HFF-Myc (cell line): ENCODE data around the gene SLC16A9.
"Not testable (repeated sequence)": the region's sequence is repeated elsewhere in the genome, so short reads cannot be mapped to it uniquely, and the experiment has no call there.

ENCODE experiments used
- DNase-seq: peaks from one replicate; pipeline ENCODE4 v3.0.0-alpha.2; 2011; ENCODE audit warnings: low read depth; ENCODE audit errors: extremely low read depth
- H3K4me3 ChIP-seq: replicated peaks from 2 replicates; pipeline ENCODE4 v1.5.1; 2011; ENCODE audit warnings: low read depth, mild to moderate bottlenecking, control low read depth, low read length
- TF ChIP-seq, protein P1 (sequence below): IDR thresholded peaks from 2 replicates; pipeline ENCODE4 v1.5.1; 2012; ENCODE audit warnings: mild to moderate bottlenecking, low read depth, low read length, control low read depth; ENCODE audit errors: missing control alignments

Gene SLC16A9

GRCh38 chr10:59734014-59734462 is 24.4 kb upstream of the SLC16A9 start:
- DNase-seq = no peak
- TF ChIP-seq, protein P1, sequence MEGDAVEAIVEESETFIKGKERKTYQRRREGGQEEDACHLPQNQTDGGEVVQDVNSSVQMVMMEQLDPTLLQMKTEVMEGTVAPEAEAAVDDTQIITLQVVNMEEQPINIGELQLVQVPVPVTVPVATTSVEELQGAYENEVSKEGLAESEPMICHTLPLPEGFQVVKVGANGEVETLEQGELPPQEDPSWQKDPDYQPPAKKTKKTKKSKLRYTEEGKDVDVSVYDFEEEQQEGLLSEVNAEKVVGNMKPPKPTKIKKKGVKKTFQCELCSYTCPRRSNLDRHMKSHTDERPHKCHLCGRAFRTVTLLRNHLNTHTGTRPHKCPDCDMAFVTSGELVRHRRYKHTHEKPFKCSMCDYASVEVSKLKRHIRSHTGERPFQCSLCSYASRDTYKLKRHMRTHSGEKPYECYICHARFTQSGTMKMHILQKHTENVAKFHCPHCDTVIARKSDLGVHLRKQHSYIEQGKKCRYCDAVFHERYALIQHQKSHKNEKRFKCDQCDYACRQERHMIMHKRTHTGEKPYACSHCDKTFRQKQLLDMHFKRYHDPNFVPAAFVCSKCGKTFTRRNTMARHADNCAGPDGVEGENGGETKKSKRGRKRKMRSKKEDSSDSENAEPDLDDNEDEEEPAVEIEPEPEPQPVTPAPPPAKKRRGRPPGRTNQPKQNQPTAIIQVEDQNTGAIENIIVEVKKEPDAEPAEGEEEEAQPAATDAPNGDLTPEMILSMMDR = no peak
- no peak overlapping the region for H3K4me3 ChIP-seq

GRCh38 chr10:59733321-59734013 is 23.8 kb upstream of the SLC16A9 start:
- not testable (repeated sequence) for H3K4me3 ChIP-seq, DNase-seq

- DNase-seq, H3K4me3 ChIP-seq: not testable (repeated sequence)
Observed at GRCh38 chr10:59732849-59733248, 23.2 kb upstream of the SLC16A9 start.

GRCh38 chr10:59729167-59729566 is 19.5 kb upstream of the SLC16A9 start:
- not testable (repeated sequence) for DNase-seq, H3K4me3 ChIP-seq

GRCh38 chr10:59724098-59724938 is 14.7 kb upstream of the SLC16A9 start:
- no peak overlapping the region for H3K4me3 ChIP-seq
- DNase-seq = no peak
- TF ChIP-seq, protein P1 = no peak

GRCh38 chr10:59720377-59720776 is 10.7 kb upstream of the SLC16A9 start:
- no peak overlapping the region for H3K4me3 ChIP-seq
- no peak for DNase-seq
- TF ChIP-seq, protein P1 = no peak

DNA sequence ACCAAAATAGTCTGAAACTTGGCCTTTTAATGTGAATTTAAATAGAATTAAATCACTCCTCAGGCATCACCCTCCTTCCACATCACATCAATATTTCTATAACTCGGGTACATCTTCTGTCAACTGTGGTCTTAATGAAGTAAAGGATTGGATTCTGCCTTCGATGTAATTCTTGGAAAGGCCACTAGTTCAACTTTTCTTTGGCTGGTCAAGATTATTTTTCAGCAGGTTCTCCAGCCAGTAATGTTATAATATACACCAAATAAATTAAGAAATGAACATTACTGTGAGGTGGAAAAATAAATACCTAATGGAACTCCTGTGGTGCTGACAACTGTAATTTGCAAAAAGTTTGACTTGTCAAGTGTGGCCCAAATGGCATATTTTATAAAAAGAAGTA is 9.7 kb upstream of the SLC16A9 start:
- H3K4me3 ChIP-seq = no peak overlapping the region
- DNase-seq = no peak
- TF ChIP-seq, protein P1 = no peak

- DNase-seq = no peak
- no peak overlapping the region for H3K4me3 ChIP-seq
- TF ChIP-seq, protein P1 = no peak
Observed at GRCh38 chr10:59718257-59718656, 8.6 kb upstream of the SLC16A9 start.
